Activated CD8-positive, alpha-beta memory T cell treated with anti-CD3 and anti-CD28 coated beads, Interleukin-2, amount 10 ng/mL, durations not matched to agents 7 days and 5 days (primary cell): ENCODE data around the gene TUBA4B. TPM values are rescaled to one million over a fixed set of nuclear protein-coding genes. Genes with fewer than 3 reads are reported as not detected.
A peak's percentile ranks its signal among the peaks of the same experiment; 100 is the strongest.

Experiments
- ATAC-seq: fragments of 150-1000 bp; cut with Tn5 transposase; one replicate; pipeline ENCODE4 v1.10.0; 2021; ENCODE audit warnings: moderate library complexity
- CTCF ChIA-PET: fragments of 350-600 bp; sonication (Branson Sonifier 250); formaldehyde crosslinking; loops from one replicate; lab custom pipeline; 2021; ENCODE audit warnings: antibody characterized with exemption; lab: Charles Lee
- DNase-seq: peaks from one replicate; pipeline ENCODE4 v3.0.0-alpha.2; 2020
- H3K27ac Mint-ChIP-seq: one replicate; pipeline ENCODE4 v1.8.0; 2021; ENCODE audit warnings: mild to moderate bottlenecking, mixed read lengths
- H3K27me3 Mint-ChIP-seq: one replicate; pipeline ENCODE4 v1.8.0; 2021; ENCODE audit warnings: mixed read lengths
- H3K36me3 Mint-ChIP-seq: one replicate; pipeline ENCODE4 v1.8.0; 2021; ENCODE audit warnings: mild to moderate bottlenecking, mixed read lengths
- H3K4me1 Mint-ChIP-seq: one replicate; pipeline ENCODE4 v1.8.0; 2021; ENCODE audit warnings: mixed read lengths
- H3K4me3 Mint-ChIP-seq: one replicate; pipeline ENCODE4 v1.8.0; 2021; ENCODE audit warnings: mild to moderate bottlenecking, moderate library complexity, mixed read lengths
- H3K9me3 Mint-ChIP-seq: one replicate; pipeline ENCODE4 v1.8.0; 2022; ENCODE audit warnings: low read depth, mixed read lengths
- total RNA-seq, 2 experiments: library from RNA; stranded (reverse); gene quantifications; one replicate each; pipeline ENCODE4 v1.2.3, GENCODE V29; 2021

The TUBA4B gene
- total RNA-seq, 2 experiments from 2014 or later: not detected

- Mint-ChIP-seq H3K4me3 (no peak overlapping the region), H3K9me3 (no peaks in the 10 kb centered on the region), H3K36me3 (no peaks in the 10 kb centered on the region), H3K27me3 (peaks cover 31% of the 10 kb centered on the region), H3K27ac (no peak overlapping the region), H3K4me1 (peaks cover 15% of the 10 kb centered on the region)
- DNase-seq (peak; percentile 39), ATAC-seq (no peak)
- CTCF ChIA-PET: interaction anchor here (1.5 to 8.5 kb wide), 22 partner anchors 12 to 241 kb away, joined by 4 to 260 read pairs (median 14); partner anchors contain the start of genes ABCB6, CNPPD1, DNAJB2 and GLB1L
Measured at GRCh38 chr2:219296142-219296541, 43.1 kb downstream of the TUBA4B start.

- DNase-seq (peak; percentile 39), ATAC-seq (no peak)
- Mint-ChIP-seq H3K4me1 (peaks cover 15% of the 10 kb centered on the region), H3K27ac (no peak overlapping the region), H3K9me3 (no peaks in the 10 kb centered on the region), H3K36me3 (no peaks in the 10 kb centered on the region), H3K27me3 (peaks cover 35% of the 10 kb centered on the region), H3K4me3 (no peak overlapping the region)
- CTCF ChIA-PET: interaction anchor here (1.3 to 8.5 kb wide), 7 partner anchors 17 to 140 kb away, joined by 4 to 260 read pairs (median 31); partner anchors contain the start of genes CNPPD1, DNAJB2, NHEJ1 and ZFAND2B
Measured at GRCh38 chr2:219296631-219297391, 43.8 kb downstream of the TUBA4B start.

GRCh38 chr2:219297766-219298456 lies 44.9 kb downstream of the TUBA4B start:
- Mint-ChIP-seq H3K9me3 (no peaks in the 10 kb centered on the region), H3K4me1 (peaks cover 15% of the 10 kb centered on the region), H3K4me3 (no peak overlapping the region), H3K27me3 (peaks cover 41% of the 10 kb centered on the region), H3K36me3 (no peaks in the 10 kb centered on the region), H3K27ac (no peak overlapping the region)
- ATAC-seq (no peak), DNase-seq (peak; percentile 38)
- CTCF ChIA-PET: interaction anchor here (0.6 to 4.4 kb wide), 13 partner anchors 19 to 590 kb away, joined by 3 to 32 read pairs (median 4); partner anchors contain the start of genes CNPPD1, DNAJB2 and NHEJ1

GRCh38 chr2:219298759-219299371 lies 45.8 kb downstream of the TUBA4B start:
- Mint-ChIP-seq H3K4me1 (peaks cover 15% of the 10 kb centered on the region), H3K36me3 (no peaks in the 10 kb centered on the region), H3K9me3 (no peaks in the 10 kb centered on the region), H3K4me3 (no peak overlapping the region), H3K27me3 (peaks cover 47% of the 10 kb centered on the region), H3K27ac (no peak overlapping the region)
- DNase-seq: peak; percentile 91
- CTCF ChIA-PET: interaction anchor here (0.6 to 4.4 kb wide), 22 partner anchors 7 to 269 kb away, joined by 3 to 32 read pairs (median 4); partner anchors contain the start of genes CNPPD1, DNAJB2, NHEJ1 and PTPRN
- peak; percentile 61 for ATAC-seq

GRCh38 chr2:219299372-219299760 lies 46.3 kb downstream of the TUBA4B start:
- H3K27me3 Mint-ChIP-seq: peaks cover 49% of the 10 kb centered on the region
- ATAC-seq (no peak), DNase-seq (no peak)
- peaks cover 12% of the 10 kb centered on the region for H3K4me1 Mint-ChIP-seq
- no peak overlapping the region for H3K4me3 Mint-ChIP-seq
- CTCF ChIA-PET: interaction anchor here (0.6 to 4.4 kb wide), 22 partner anchors 8 to 270 kb away, joined by 3 to 32 read pairs (median 4); partner anchors contain the start of genes CNPPD1, NHEJ1 and PTPRN
- no peaks in the 10 kb centered on the region for H3K36me3 Mint-ChIP-seq
- H3K27ac Mint-ChIP-seq: no peak overlapping the region
- H3K9me3 Mint-ChIP-seq: no peaks in the 10 kb centered on the region

- H3K4me1 Mint-ChIP-seq: peaks cover 9% of the 10 kb centered on the region
- H3K9me3 Mint-ChIP-seq: no peaks in the 10 kb centered on the region
- no peak for ATAC-seq
- H3K27ac Mint-ChIP-seq: no peak overlapping the region
- H3K4me3 Mint-ChIP-seq: no peak overlapping the region
- H3K27me3 Mint-ChIP-seq: peaks cover 56% of the 10 kb centered on the region
- no peaks in the 10 kb centered on the region for H3K36me3 Mint-ChIP-seq
- CTCF ChIA-PET: interaction anchor here (0.8 to 4.4 kb wide), 17 partner anchors 9 to 304 kb away, joined by 3 to 32 read pairs (median 4); partner anchors contain the start of genes NHEJ1 and PTPRN
- no peak for DNase-seq
Measured at GRCh38 chr2:219300022-219300421, 47.0 kb downstream of the TUBA4B start.

- Mint-ChIP-seq H3K4me3 (no peak overlapping the region), H3K27me3 (peaks cover 63% of the 10 kb centered on the region), H3K36me3 (no peaks in the 10 kb centered on the region), H3K9me3 (no peaks in the 10 kb centered on the region), H3K27ac (no peak overlapping the region), H3K4me1 (peaks cover 5% of the 10 kb centered on the region)
- no peak for DNase-seq
- no peak for ATAC-seq
- CTCF ChIA-PET: interaction anchor here (1.1 to 1.4 kb wide), 3 partner anchors 7 to 50 kb away, joined by 3 to 4 read pairs (median 3); partner anchors contain the start of gene TUBA4B
Measured at GRCh38 chr2:219302412-219302968, 49.4 kb downstream of the TUBA4B start.

GRCh38 chr2:219304223-219304622 lies 51.2 kb downstream of the TUBA4B start:
- Mint-ChIP-seq H3K36me3 (no peaks in the 10 kb centered on the region), H3K27me3 (peaks cover 69% of the 10 kb centered on the region), H3K9me3 (no peaks in the 10 kb centered on the region), H3K27ac (no peak overlapping the region), H3K4me3 (no peak overlapping the region), H3K4me1 (peaks cover under 1% of the 10 kb centered on the region)
- DNase-seq (no peak), ATAC-seq (no peak)
- CTCF ChIA-PET: interaction anchor here (1.6 kb wide), 1 partner anchor 9 kb away, joined by 6 read pairs; no protein-coding TSS in a partner anchor

GRCh38 chr2:219306047-219306446 lies 53.0 kb downstream of the TUBA4B start:
- no peaks in the 10 kb centered on the region for H3K36me3 Mint-ChIP-seq
- no peaks in the 10 kb centered on the region for H3K9me3 Mint-ChIP-seq
- no peaks in the 10 kb centered on the region for H3K4me1 Mint-ChIP-seq
- H3K4me3 Mint-ChIP-seq: no peak overlapping the region
- DNase-seq (no peak), ATAC-seq (no peak)
- CTCF ChIA-PET: interaction anchor here (0.7 kb wide), 1 partner anchor 27 kb away, joined by 3 read pairs; the partner anchor contains the start of gene DNAJB2
- H3K27ac Mint-ChIP-seq: no peak overlapping the region
- peaks cover 67% of the 10 kb centered on the region for H3K27me3 Mint-ChIP-seq

- Mint-ChIP-seq H3K27ac (no peak overlapping the region), H3K9me3 (no peaks in the 10 kb centered on the region), H3K4me3 (no peak overlapping the region), H3K4me1 (no peaks in the 10 kb centered on the region), H3K36me3 (no peaks in the 10 kb centered on the region), H3K27me3 (peaks cover 55% of the 10 kb centered on the region)
- DNase-seq (peak; percentile 79), ATAC-seq (peak; percentile 94)
- CTCF ChIA-PET: interaction anchor here (0.6 to 1.4 kb wide), 4 partner anchors 13 to 279 kb away, joined by 3 to 7 read pairs (median 3); no protein-coding TSS in a partner anchor
Measured at GRCh38 chr2:219308142-219309101, 55.4 kb downstream of the TUBA4B start.

- DNase-seq (no peak), ATAC-seq (no peak)
- Mint-ChIP-seq H3K36me3 (no peaks in the 10 kb centered on the region), H3K4me1 (no peaks in the 10 kb centered on the region), H3K4me3 (no peak within 1 kb of the TSS), H3K9me3 (no peaks in the 10 kb centered on the region), H3K27ac (no peak within 1 kb of the TSS), H3K27me3 (peaks cover 53% of the 10 kb centered on the region)
- CTCF ChIA-PET: interaction anchor here (0.7 to 1.6 kb wide), 4 partner anchors 10 to 251 kb away, joined by 3 to 7 read pairs (median 5); no protein-coding TSS in a partner anchor
Measured at GRCh38 chr2:219309278-219309677, 56.2 kb downstream of the TUBA4B start, which contains the start of gene PTPRN. Gene PTPRN (minus strand): TSS chr2:219309401. CDS start chr2:219309332, 69 bp downstream.
